A673 (cell line): ENCODE data around the gene NRDE2.

ENCODE experiments used
- EZH2 ChIP-seq: fragments of 200-600 bp; sonication (generic); IDR thresholded peaks from 2 replicates; pipeline ENCODE4 v1.6.1; 2017; ENCODE audit warnings: borderline replicate concordance, low read depth, mild to moderate bottlenecking, mixed read lengths, antibody characterized with exemption, low read length; ENCODE audit not compliant: poor library complexity, severe bottlenecking
- TF ChIP-seq, protein P1 (sequence below): fragments of 300-800, 200-600 bp; sonication (generic); conservative IDR thresholded peaks from 2 replicates; pipeline ENCODE4 v1.5.1; 2017; ENCODE audit warnings: low read depth, mild to moderate bottlenecking, antibody characterized with exemption, low read length, moderate library complexity, mixed read lengths

DNA sequence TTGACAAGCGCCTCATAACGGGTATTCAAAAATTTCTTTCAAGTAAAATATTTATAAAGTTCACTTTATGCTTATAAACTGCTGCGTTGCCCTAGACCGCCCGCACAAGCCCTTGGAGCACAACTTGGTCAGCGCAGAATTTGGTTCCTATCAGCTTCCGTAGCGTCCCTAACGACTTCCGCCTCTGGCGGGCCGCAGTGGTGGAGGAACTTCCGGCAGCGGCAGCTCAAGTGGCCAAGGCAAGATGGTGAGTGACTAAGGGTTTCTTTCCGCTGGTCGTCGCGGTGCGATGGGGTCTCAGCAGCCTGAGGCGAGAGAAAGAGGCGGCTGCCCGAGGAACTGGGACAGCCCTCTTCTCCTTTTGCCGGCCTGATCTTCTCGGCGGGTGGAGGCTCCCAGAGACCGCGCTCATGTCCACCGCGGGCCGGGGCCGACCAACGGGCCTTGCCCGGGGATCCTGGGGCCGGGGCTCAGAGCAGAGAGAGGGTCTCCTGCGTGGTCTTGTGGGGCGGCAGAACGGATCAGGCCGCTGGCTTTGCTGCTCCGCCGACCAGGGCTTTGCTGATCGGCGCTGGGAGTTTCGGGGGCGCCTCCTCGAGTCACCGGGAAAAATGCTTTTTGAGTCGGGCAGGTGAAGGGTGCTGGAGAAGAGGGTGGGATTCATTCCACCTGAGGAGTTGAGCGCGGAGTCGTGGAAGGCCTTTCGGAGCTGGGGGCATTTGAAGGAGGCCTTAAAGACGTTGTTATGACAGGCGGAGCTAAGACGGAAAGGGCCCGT lies 75.2 kb downstream of the NRDE2 start, which contains the start of gene PSMC1:
- no peak for TF ChIP-seq EZH2
- TF ChIP-seq, protein P1, sequence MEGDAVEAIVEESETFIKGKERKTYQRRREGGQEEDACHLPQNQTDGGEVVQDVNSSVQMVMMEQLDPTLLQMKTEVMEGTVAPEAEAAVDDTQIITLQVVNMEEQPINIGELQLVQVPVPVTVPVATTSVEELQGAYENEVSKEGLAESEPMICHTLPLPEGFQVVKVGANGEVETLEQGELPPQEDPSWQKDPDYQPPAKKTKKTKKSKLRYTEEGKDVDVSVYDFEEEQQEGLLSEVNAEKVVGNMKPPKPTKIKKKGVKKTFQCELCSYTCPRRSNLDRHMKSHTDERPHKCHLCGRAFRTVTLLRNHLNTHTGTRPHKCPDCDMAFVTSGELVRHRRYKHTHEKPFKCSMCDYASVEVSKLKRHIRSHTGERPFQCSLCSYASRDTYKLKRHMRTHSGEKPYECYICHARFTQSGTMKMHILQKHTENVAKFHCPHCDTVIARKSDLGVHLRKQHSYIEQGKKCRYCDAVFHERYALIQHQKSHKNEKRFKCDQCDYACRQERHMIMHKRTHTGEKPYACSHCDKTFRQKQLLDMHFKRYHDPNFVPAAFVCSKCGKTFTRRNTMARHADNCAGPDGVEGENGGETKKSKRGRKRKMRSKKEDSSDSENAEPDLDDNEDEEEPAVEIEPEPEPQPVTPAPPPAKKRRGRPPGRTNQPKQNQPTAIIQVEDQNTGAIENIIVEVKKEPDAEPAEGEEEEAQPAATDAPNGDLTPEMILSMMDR: no peak
